Heart right ventricle (tissue), 16 donors: ENCODE measurements around the gene BNIP1. TPM values are rescaled to one million over a fixed set of nuclear protein-coding genes. Genes with fewer than 3 reads are reported as not detected.
"Not testable (repeated sequence)": the region's sequence is repeated elsewhere in the genome, so short reads cannot be mapped to it uniquely, and the experiment has no call there.

Experiments
- ATAC-seq, 8 donors: fragments of 200-7000 bp; cut with Tn5 transposase; one replicate each; pipeline ENCODE4 v1.9.1; 2020; ENCODE audit warnings: mild to moderate bottlenecking in 8 of 8, moderate library complexity in 8 of 8, moderate number of reproducible peaks in 1 of 8
- DNase-seq, 2 donors: peaks; one replicate each; pipeline ENCODE4 v3.0.0-alpha.2; 2020
- H3K27ac ChIP-seq, 10 donors: fragments of 200-600 bp; sonication (generic) in 2 of 10; one replicate each; pipeline versions ENCODE4 v1.5.0 to v1.8.0; 2020 to 2022; ENCODE audit warnings: mild to moderate bottlenecking in 3 of 10
- H3K27me3 ChIP-seq, 7 donors: fragments of 200-600 bp; one replicate each; pipeline ENCODE4 v1.8.0; 2021 to 2022; ENCODE audit warnings: mild to moderate bottlenecking in 2 of 7
- H3K36me3 ChIP-seq, 9 donors: fragments of 200-600 bp; sonication (generic) in 1 of 9; one replicate each; pipeline versions ENCODE4 v1.5.0 to v1.8.0; 2020 to 2022; ENCODE audit warnings: mild to moderate bottlenecking in 2 of 9
- H3K4me1 ChIP-seq, 9 donors: fragments of 200-600 bp; sonication (generic) in 1 of 9; one replicate each; pipeline versions ENCODE4 v1.5.0 to v1.8.0; 2020 to 2022; ENCODE audit warnings: mild to moderate bottlenecking in 4 of 9
- H3K4me3 ChIP-seq, 10 donors: fragments of 200-600 bp; sonication (generic) in 2 of 10; one replicate each; pipeline versions ENCODE4 v1.5.0 to v1.8.0; 2020 to 2022; ENCODE audit warnings: mild to moderate bottlenecking in 7 of 10, moderate library complexity in 2 of 10
- H3K9me3 ChIP-seq, 11 donors: fragments of 200-600 bp in 10 of 11; sonication (generic) in 2 of 11; one replicate each; pipeline versions ENCODE4 v1.5.0 to v1.8.0; 2013 to 2022; ENCODE audit warnings: mild to moderate bottlenecking in 2 of 11, control low read depth in 1 of 11, moderate library complexity in 1 of 11
- CTCF ChIP-seq, 9 donors: fragments of 200-600 bp; sonication (generic) in 2 of 9; IDR thresholded peaks; one replicate each; pipeline versions ENCODE4 v1.5.0 to v1.8.0; 2021 to 2022; ENCODE audit warnings: antibody characterized with exemption in 9 of 9, mild to moderate bottlenecking in 5 of 9, moderate library complexity in 1 of 9
- WGBS, 2 donors: extraction: QIAGEN DNeasy Blood & Tissue Kit; methylation state at CpG; one replicate each; pipeline ENCODE4 v1.1.7; 2013; ENCODE audit warnings: inconsistent platforms in 1 of 2; 5-methylcytosine and 5-hydroxymethylcytosine counted together
- intact Hi-C, 10 donors: fragments of 100-400 bp; cut with DNase I; formaldehyde crosslinking; loops; one replicate each; pipeline versions ENCODE4 v1.11.1 to v1.14.2; 2022
- polyA plus RNA-seq, 2 donors: library from polyadenylated mRNA; stranded (reverse); fragments of 200-250 nt; gene quantifications; one replicate each; pipeline ENCODE4 v1.2.3, GENCODE V29; 2013
- total RNA-seq, 10 donors: library from RNA; stranded (reverse); fragmentation: NEBNext Ultra II Directional in 3 of 10; extraction: Animal tissue kit (Norgen Biotek cat#: 25700) in 3 of 10; gene quantifications; one replicate each; pipeline versions ENCODE4 v1.2.1 to v1.2.4, GENCODE V29; 2021 to 2023
- donor health status: Arrhythmogenic right ventricular cardiomyopathy.
- donor health status: ischemic (EF 13 %, LVEDD 7.1; RV severe dilation, severe dysfunction).
- donor health status: healthy with polysubstance abuse.
- donor health status: DM: no; HTN: yes; CAD: no.
- donor health status: DM: no; HTN: no; CAD: no.
- donor health status: ischemic (EF 25% LVEDD 6.9; RV normal size, moderate dysfunction).
- donor health status: ischemic (EF 25% LVEDD 5.7; RV mildly dilated, moderate dysfunction).
- donor health status: healthy.
- donor health status: DM: yes; HTN: yes; CAD: no.
- donor health status: Ischemic cardiomyopathy.
- donor health status: ischemic (EF 35%, LVEDD 5.7; RV mildly dilated, moderate dysfunction).
- donor health status: nonischemic (EF 11% LVEDD 7.7; RV severe dilation, severe dysfunction).
- donor health status: DM: yes; HTN: yes; CAD: no.
- donor health status: PGD.
- donor health status: ischemic (EF 29% LVEDD 5.4; RV normal size, mild dysfunction).
- donor health status: nonischemic (EF 23%, LVEDD 6.1; RV moderate dilation, normal function).

BNIP1 gene
- total and polyA plus RNA-seq, 12 donors, result 8.5 to 15.9 (median 10.4) TPM

GRCh38 chr5:173153842-173154241 lies 9.5 kb downstream of the BNIP1 start:
- intact Hi-C loops, result no loop called here
- 91 to 94% methylated on average over 7 of the region's 7 CpGs for WGBS, 2 donors

GRCh38 chr5:173154619-173155018 lies 10.3 kb downstream of the BNIP1 start:
- H3K4me1 ChIP-seq, DNase-seq, H3K4me3 ChIP-seq, intact Hi-C loops, H3K27me3 ChIP-seq, H3K27ac ChIP-seq, H3K9me3 ChIP-seq, ATAC-seq: not testable (repeated sequence)
- WGBS, 2 donors, result 96 to 99% methylated on average over 5 of the region's 5 CpGs
- peaks cover 0 to 100% (median 41%) of the 10 kb centered on the region in 9 donors for H3K36me3 ChIP-seq

More at GRCh38 chr5:173153842-173154241, 9.5 kb downstream of the BNIP1 start:
- no peaks in the 10 kb centered on the region for H3K9me3 ChIP-seq
- no peak overlapping the region for H3K27ac ChIP-seq
- H3K27me3 ChIP-seq, result no peaks in the 10 kb centered on the region
- no peaks in the 10 kb centered on the region for H3K4me1 ChIP-seq
- no peak for TF ChIP-seq CTCF (IDR thresholded peaks at IDR 0.05)
- no peak for ATAC-seq
- no peak overlapping the region for H3K4me3 ChIP-seq
- no peak for DNase-seq
- peaks cover 0 to 100% (median 41%) of the 10 kb centered on the region in 9 donors for H3K36me3 ChIP-seq

- Histone ChIP-seq H3K27me3 (no peaks in the 10 kb centered on the region), H3K27ac (no peak overlapping the region), H3K4me1 (no peaks in the 10 kb centered on the region), H3K36me3 (peaks cover 0 to 100% (median 48%) of the 10 kb centered on the region in 9 donors), H3K4me3 (no peak overlapping the region), H3K9me3 (no peaks in the 10 kb centered on the region)
- no peak for DNase-seq
- 73 to 75% methylated on average over 2 of the region's 2 CpGs for WGBS, 2 donors
- intact Hi-C loops, result no loop called here
- ATAC-seq, result no peak
- TF ChIP-seq CTCF (IDR thresholded peaks at IDR 0.05), result no peak
These were observed 11.6 kb downstream of the BNIP1 start for GRCh38 chr5:173155912-173156311.

- no peak for TF ChIP-seq CTCF (IDR thresholded peaks at IDR 0.05)
- Histone ChIP-seq H3K36me3 (peaks cover 0 to 100% (median 55%) of the 10 kb centered on the region in 9 donors), H3K9me3 (no peaks in the 10 kb centered on the region), H3K4me1 (peaks cover 0 to 10% (median 0%) of the 10 kb centered on the region in 9 donors), H3K4me3 (no peak overlapping the region), H3K27ac (no peak overlapping the region), H3K27me3 (no peaks in the 10 kb centered on the region)
- no peak for DNase-seq
- ATAC-seq, result no peak
- intact Hi-C loops, result no loop called here
- 75 to 93% methylated on average over 8 of the region's 8 CpGs for WGBS, 2 donors
These were observed 14.0 kb downstream of the BNIP1 start for GRCh38 chr5:173158366-173158765.

- Histone ChIP-seq H3K27ac (no peak overlapping the region), H3K4me3 (no peak overlapping the region), H3K27me3 (no peaks in the 10 kb centered on the region), H3K4me1 (peaks cover 0 to 19% (median 5%) of the 10 kb centered on the region in 9 donors), H3K9me3 (no peaks in the 10 kb centered on the region), H3K36me3 (peaks cover 0 to 100% (median 55%) of the 10 kb centered on the region in 9 donors)
- intact Hi-C loops, result no loop called here
- no peak for DNase-seq
- no peak for ATAC-seq
- WGBS, 2 donors, result 96 to 99% methylated on average over 3 of the region's 3 CpGs
- no peak for TF ChIP-seq CTCF (IDR thresholded peaks at IDR 0.05)
These were observed 14.9 kb downstream of the BNIP1 start for GRCh38 chr5:173159256-173159655.
